HG02763 (cell line): Measurements from ENCODE around the gene RAD18.

ENCODE experiments used
- ATAC-seq: cut with Tn5 transposase; IDR thresholded peaks from one replicate; pipeline ENCODE4 v1.9.1; 2021; ENCODE audit warnings: mild to moderate bottlenecking, moderate library complexity; ENCODE audit not compliant: unreplicated experiment

Gene RAD18

DNA sequence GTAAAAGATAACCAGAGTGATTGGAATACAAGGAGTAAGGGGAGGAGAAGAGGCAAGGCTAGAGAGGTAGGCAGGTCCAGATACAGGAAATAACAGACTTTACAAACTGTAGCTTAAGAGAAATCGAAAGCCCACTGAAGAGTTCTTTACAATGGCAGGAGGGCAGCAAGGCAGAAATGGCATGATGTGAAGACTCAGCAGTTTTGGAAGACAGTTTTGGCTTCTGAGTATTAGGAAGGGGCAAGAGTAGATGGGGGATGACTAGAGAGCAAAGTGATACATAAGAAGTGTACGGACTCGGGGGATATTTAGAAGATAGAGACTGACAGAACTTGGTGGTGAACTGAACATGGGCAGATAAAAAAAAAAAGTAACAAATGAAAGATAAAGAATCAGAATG, 54.1 kb downstream of the RAD18 start:
- ATAC-seq, result no peak

DNA sequence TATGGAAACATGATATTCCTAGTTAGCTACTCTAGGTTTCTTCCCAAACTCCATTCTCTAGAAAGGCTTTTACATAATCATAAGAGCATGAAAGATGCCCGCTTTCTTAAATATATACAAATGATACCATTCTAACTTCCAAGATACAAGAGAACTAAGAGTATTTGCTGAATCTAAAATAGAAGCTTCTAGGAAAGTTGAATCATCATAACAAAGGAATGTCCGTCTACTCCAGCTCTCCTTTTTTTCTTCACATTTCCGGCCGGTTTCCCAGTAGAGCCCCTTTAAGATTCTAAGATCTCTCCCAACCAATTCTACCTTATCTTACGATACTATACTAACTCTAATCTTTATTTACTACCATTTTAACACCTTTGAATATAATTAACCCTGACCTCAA, 60.1 kb downstream of the RAD18 start:
- ATAC-seq, result no peak

- no peak for ATAC-seq
Observed at GRCh38 chr3:8900869-8901268, 62.4 kb downstream of the RAD18 start.

GRCh38 chr3:8899876-8900460, 63.3 kb downstream of the RAD18 start:
- ATAC-seq, result no peak

GRCh38 chr3:8895829-8896228, 67.4 kb downstream of the RAD18 start:
- no peak for ATAC-seq

GRCh38 chr3:8893001-8893400, 70.3 kb downstream of the RAD18 start:
- no peak for ATAC-seq

DNA sequence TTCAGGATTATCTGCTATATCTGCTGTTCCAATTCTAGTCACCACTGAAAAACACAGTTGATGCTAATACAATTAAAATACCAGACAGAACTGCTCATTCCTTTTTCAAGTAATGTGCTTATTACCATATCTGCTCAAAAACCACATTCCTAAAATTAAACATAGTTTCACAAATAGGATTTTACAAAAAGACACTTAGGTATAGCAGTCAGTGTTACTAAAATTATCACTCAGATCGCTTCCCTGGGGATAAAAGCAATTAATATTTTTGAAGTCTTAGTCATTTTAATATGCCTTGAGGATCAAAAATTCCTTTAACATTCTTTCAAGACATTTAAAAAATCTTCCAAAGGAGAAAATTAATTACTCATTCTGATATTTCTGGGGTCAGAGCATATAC, 71.5 kb downstream of the RAD18 start:
- ATAC-seq, result no peak

DNA sequence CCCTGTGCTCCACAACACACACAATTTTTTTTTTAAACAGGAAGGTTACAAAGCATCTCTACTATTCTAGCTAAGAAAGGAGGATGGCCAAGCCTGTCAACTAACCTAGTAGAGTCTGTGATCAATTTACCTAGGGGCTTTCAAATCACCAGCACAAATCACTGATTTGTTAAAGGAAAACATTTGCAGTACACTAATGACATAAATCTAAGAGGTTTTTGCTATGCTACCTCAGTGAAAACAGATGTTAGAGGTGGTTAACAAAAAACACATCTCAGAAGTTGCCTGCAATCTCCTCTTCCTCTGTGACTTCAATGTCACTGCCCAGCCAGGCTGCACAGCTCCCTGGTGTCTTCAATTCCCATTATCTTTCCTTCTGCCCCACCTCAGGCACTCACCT, 72.0 kb downstream of the RAD18 start:
- ATAC-seq, result no peak

GRCh38 chr3:8888301-8888915, 74.9 kb downstream of the RAD18 start:
- no peak for ATAC-seq

DNA sequence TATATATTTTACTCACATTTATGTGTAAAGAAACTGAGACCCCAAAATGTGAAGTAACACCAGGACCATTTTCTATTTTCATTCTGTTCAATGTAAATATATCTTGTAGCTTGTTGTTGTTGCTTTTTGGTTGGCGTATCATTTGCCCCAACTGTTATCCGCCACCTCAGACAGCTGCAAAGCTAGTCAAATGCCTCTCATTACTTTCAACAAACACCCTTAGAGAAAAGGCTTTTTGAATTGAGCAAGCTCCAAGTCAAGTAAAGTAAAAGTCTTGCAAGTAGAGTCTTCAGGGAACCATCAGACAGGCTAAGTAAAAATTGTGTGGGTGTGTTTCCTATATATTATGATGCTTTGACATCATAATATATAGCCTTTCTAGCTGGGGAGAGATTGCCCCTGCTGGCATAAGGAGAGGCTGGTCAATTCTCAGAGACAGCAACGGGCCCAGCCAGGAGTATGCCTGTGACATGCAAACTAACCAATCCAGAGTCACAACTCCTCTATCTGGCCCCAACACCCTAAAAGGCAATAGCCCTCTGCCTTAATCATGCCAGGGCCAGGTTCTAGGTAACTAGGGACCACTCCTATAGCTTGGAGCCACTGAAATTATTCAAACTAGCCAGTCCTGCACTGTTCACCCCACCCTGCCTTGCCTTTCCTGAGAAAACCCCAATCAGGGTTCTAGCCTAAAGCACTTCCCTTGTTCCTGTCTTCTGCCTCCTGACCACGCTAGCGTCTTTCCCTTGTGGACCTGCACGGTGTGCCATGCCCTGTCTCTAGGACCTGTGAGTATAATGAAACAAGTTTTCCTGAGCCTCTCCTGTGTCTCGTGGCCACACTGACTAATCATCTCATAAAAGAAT, 75.6 kb downstream of the RAD18 start:
- ATAC-seq, result no peak

GRCh38 chr3:8886546-8886945, 76.7 kb downstream of the RAD18 start:
- no peak for ATAC-seq

DNA sequence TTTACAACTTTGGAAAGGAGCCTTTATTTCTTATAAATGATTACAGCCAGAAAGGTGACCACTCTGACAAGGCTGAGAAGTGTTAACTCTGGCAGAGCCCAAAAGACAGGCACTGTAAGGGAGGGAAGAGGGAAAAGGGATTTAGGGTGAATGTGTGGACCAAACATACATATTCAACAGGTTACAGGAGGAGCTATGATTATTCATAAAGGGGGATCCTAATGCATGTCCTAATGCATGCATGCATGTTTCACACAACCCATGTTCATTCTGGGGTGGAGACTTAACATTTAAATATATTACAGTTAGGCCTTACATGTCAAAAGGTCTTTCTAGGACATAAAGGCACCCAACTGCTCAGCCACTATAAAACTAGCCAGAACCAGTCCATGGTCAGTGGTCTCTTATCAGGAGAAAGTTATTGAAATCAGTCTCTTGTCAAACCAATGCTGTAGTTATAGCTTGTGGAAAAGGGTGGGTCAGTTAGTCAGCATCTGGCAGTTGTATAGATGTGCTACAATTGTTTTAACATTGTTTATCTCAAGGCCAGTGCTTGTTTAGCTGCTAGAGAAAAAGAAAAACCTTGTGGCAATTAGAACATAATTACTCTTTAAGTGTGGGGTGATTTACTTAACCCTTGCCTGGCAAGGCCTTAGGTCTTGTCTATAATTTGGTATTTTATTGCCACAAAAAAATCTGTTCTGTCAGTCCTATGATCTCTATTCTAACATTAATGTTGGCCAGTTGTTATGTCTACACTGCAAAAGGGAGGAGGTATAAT, 77.5 kb downstream of the RAD18 start:
- no peak for ATAC-seq

GRCh38 chr3:8884630-8885290, 78.5 kb downstream of the RAD18 start:
- no peak for ATAC-seq

GRCh38 chr3:8882642-8883041, 80.6 kb downstream of the RAD18 start:
- no peak for ATAC-seq

DNA sequence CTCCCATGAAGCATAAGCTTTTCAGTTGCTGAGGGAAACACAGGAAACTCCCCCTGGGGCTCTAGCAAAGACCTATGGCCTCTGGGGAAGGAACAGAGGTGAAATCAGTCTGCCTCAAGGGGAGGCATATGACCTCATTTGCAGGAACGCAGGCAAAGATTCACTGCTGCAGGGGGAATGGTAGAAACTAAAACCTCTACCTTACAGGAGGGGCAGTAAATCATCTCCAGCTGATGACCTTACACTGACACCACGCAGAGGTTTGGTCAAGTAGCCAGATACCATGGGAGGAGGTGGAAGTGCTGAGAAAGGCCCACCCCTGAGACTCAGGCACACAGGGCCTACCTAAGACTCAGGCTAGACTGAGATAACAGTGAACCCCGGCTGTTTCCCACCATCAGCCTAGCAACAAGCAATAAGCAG, 81.1 kb downstream of the RAD18 start:
- ATAC-seq, result no peak

- ATAC-seq, result no peak
Observed at GRCh38 chr3:8879347-8879944, 83.8 kb downstream of the RAD18 start.

- no peak for ATAC-seq
Observed at GRCh38 chr3:8875836-8876235, 87.4 kb downstream of the RAD18 start.

- no peak for ATAC-seq
Observed at GRCh38 chr3:8873740-8874139, 89.5 kb downstream of the RAD18 start.

DNA sequence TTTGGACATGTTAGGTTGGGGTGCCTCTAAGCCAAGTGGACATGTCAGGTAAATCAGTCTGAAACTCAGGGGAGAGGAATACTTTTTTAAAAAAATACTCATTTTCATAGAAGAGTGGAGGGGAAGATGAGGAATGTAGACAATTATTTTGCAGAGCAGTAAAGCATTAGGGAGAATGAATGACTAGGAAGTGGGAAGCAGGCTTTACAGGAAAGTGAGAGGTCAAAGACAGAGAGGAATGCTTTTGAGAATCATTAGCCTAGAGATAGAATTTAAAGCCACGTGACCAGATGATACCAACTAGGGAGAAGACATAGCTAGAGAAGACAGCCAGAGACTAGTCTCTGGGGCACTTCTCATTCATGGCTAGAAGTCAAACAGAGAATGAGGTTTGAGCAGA, 91.0 kb downstream of the RAD18 start:
- ATAC-seq, result no peak

GRCh38 chr3:8871306-8871705, 92.0 kb downstream of the RAD18 start:
- ATAC-seq, result no peak
